H1 (cell line): Measurements from ENCODE around the gene CMIP.

Source experiments
- ASH2L ChIP-seq: fragments of 200-600, 300-600 bp; sonication (generic); IDR thresholded peaks from one replicate; pipeline ENCODE4 v1.7.1; 2017; ENCODE audit warnings: low read length
- CTCF ChIP-seq, 3 experiments: IDR thresholded peaks; 1 replicate in 2 of 3; 2 replicates in 1 of 3; pipeline versions ENCODE4 v1.5.1 to v1.6.1; 2011; ENCODE audit warnings: low read length in 3 of 3, mild to moderate bottlenecking in 3 of 3, inconsistent platforms in 2 of 3, low read depth in 1 of 3, moderate library complexity in 1 of 3; ENCODE audit not compliant: insufficient read depth in 1 of 3; ENCODE audit errors: control extremely low read depth in 1 of 3
- EZH2 ChIP-seq: fragments of 200-600 bp; sonication (generic); IDR thresholded peaks from 2 replicates; pipeline ENCODE4 v1.7.1; 2012; ENCODE audit warnings: low read depth, mild to moderate bottlenecking, moderate library complexity, low read length, inconsistent platforms; ENCODE audit not compliant: severe bottlenecking
- KDM5A ChIP-seq: fragments of 200-600 bp; IDR thresholded peaks from 2 replicates; pipeline ENCODE4 v1.7.1; 2012; ENCODE audit warnings: mild to moderate bottlenecking, low read length, inconsistent platforms, mixed read lengths
- POLR2AphosphoS5 ChIP-seq: IDR thresholded peaks from 2 replicates; pipeline ENCODE4 v1.6.1; 2011; ENCODE audit warnings: low read depth, low read length
- RAD21 ChIP-seq, 2 experiments: IDR thresholded peaks in 1 of 2; conservative IDR thresholded peaks in 1 of 2; 2 replicates each; pipeline ENCODE4 v1.6.1; 2011; ENCODE audit warnings: low read depth in 2 of 2, low read length in 2 of 2, improper control_type of control experiment in 1 of 2, inconsistent platforms in 1 of 2, mild to moderate bottlenecking in 1 of 2, moderate library complexity in 1 of 2
- TAF1 ChIP-seq: IDR thresholded peaks from 2 replicates; pipeline ENCODE4 v1.6.1; 2011; ENCODE audit warnings: mild to moderate bottlenecking, low read depth, low read length
- ZNF274 ChIP-seq: IDR thresholded peaks from 2 replicates; pipeline ENCODE4 v1.7.0; 2012; ENCODE audit warnings: low read length, borderline replicate concordance; ENCODE audit errors: extremely low read depth

- no peak for TF ChIP-seq ZNF274
- no peak for TF ChIP-seq POLR2AphosphoS5
- TF ChIP-seq CTCF (IDR thresholded peaks at IDR 0.05; ENCODE audit: control extremely low read depth in 1 of 3, insufficient read depth in 1 of 3, low read depth in 1 of 3, low read length in 3 of 3): no peak
- TF ChIP-seq KDM5A: no peak
- TF ChIP-seq ASH2L: no peak
- no peak for TF ChIP-seq EZH2
- no peak for TF ChIP-seq RAD21 (IDR thresholded peaks at IDR 0.05 in 1 of 2, conservative IDR thresholded peaks at IDR 0.05 in 1 of 2; ENCODE audit: low read depth in 2 of 2, low read length in 2 of 2)
- no peak for TF ChIP-seq TAF1
Measured at GRCh38 chr16:81560979-81561657, 116.5 kb downstream of the CMIP start.
